ENCODE results near the gene DAZAP1.

DNA sequence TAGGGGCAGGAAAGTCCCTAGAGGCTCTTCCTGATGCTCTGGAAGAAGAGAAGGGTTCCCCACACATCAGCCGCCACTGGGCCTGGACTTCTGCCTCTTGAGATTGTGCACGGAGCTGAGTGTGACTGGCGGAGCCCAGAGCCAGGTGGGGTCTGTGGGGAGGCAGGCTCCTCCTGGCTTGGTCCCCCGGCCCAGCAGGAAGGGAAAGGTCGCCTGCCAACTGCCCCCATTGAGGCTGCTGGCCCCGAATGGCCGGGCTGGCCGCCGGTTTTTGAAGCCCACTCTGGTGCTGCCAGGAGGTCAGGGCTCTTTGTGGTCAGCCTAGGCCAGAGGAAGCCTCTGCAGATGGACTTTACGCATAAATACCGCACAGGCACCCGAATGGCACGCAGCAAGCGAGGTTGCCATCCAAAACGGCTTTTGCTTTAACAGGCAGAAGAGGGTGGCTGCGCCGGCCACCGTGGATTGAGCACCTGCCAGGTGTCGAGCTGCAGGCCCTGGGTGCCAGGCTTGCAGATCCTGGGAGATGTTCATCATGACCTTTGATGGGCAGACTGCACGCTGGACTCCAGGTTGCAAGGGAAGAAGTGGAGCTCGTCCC lies 5.0 kb downstream of the DAZAP1 start:
- TF ChIP-seq ZNF274 (IDR thresholded peaks at IDR 0.05; ENCODE audit: low read depth, low read length) (no peak), YY1 (IDR thresholded peaks at IDR 0.05; ENCODE audit: insufficient read depth, insufficient read length) (no peak)
